Loucy (cell line): ENCODE data around the gene VAMP4.

Source experiments
- H2AFZ ChIP-seq: fragments of 200-600 bp; sonication (generic); 2 replicates; pipeline ENCODE4 v1.6.0; 2016; ENCODE audit warnings: antibody characterized with exemption, mild to moderate bottlenecking, low read length, moderate library complexity
- H3F3A ChIP-seq: fragments of 200-600 bp; 2 replicates; pipeline ENCODE4 v1.6.0; 2016; ENCODE audit warnings: antibody characterized with exemption, low read depth, mild to moderate bottlenecking
- H3K27me3 ChIP-seq: fragments of 200-600 bp; sonication (generic); 2 replicates; pipeline ENCODE4 v1.6.1; 2014; ENCODE audit warnings: low read length, mild to moderate bottlenecking; ENCODE audit not compliant: insufficient read depth, poor library complexity, severe bottlenecking
- H3K36me3 ChIP-seq: fragments of 200-600 bp; sonication (generic); 2 replicates; pipeline ENCODE4 v1.6.1; 2016; ENCODE audit warnings: low read length; ENCODE audit not compliant: insufficient read depth
- H3K4me1 ChIP-seq: fragments of 200-600 bp; sonication (generic); 2 replicates; pipeline ENCODE4 v1.5.1; 2014; ENCODE audit warnings: low read length, mild to moderate bottlenecking; ENCODE audit not compliant: insufficient read depth, poor library complexity, severe bottlenecking
- H3K4me2 ChIP-seq: fragments of 200-600 bp; sonication (generic); 2 replicates; pipeline ENCODE4 v1.6.0; 2014; ENCODE audit warnings: antibody characterized with exemption, low read length, low read depth, mild to moderate bottlenecking; ENCODE audit not compliant: poor library complexity, severe bottlenecking
- H3K4me3 ChIP-seq: fragments of 200-600 bp; sonication (generic); 2 replicates; pipeline ENCODE4 v1.5.1; 2014; ENCODE audit warnings: low read length, mild to moderate bottlenecking, mixed read lengths; ENCODE audit not compliant: poor library complexity, severe bottlenecking
- H3K79me2 ChIP-seq: fragments of 200-600 bp; sonication (generic); 2 replicates; pipeline ENCODE4 v1.6.1; 2014; ENCODE audit warnings: low read length; ENCODE audit not compliant: insufficient read depth
- H3K9ac ChIP-seq: fragments of 200-600 bp; sonication (generic); 2 replicates; pipeline ENCODE4 v1.6.0; 2014; ENCODE audit warnings: mild to moderate bottlenecking, low read depth, low read length, moderate library complexity; ENCODE audit not compliant: poor library complexity, severe bottlenecking
- H3K9me2 ChIP-seq: fragments of 200-600 bp; sonication (generic); replicated peaks from 2 replicates; pipeline ENCODE4 v1.6.1; 2016; ENCODE audit warnings: low read depth, low read length, mixed read lengths
- H3K9me3 ChIP-seq: fragments of 200-600 bp; sonication (generic); 2 replicates; pipeline ENCODE4 v1.6.1; 2014; ENCODE audit warnings: mild to moderate bottlenecking, antibody characterized with exemption, low read length, low read depth; ENCODE audit not compliant: insufficient read depth
- H4K20me1 ChIP-seq: fragments of 200-600 bp; sonication (generic); 2 replicates; pipeline ENCODE4 v1.6.0; 2014; ENCODE audit warnings: antibody characterized with exemption, low read length, mild to moderate bottlenecking; ENCODE audit not compliant: insufficient read depth, poor library complexity, severe bottlenecking
- CTCF ChIP-seq: fragments of 200-600 bp; sonication (generic); conservative IDR thresholded peaks from 2 replicates; pipeline ENCODE4 v1.5.1; 2014; ENCODE audit warnings: mild to moderate bottlenecking, antibody characterized with exemption, low read length
- EZH2phosphoT487 ChIP-seq: fragments of 200-600 bp; IDR thresholded peaks from 2 replicates; pipeline ENCODE4 v1.6.1; 2018; ENCODE audit warnings: antibody characterized with exemption, mild to moderate bottlenecking, moderate library complexity, borderline replicate concordance

VAMP4 gene

GRCh38 chr1:171758011-171758410, 16.1 kb upstream of the VAMP4 start:
- no peaks in the 10 kb centered on the region for H3K9me2 ChIP-seq
- H4K20me1 ChIP-seq = no peaks in the 10 kb centered on the region
- no peak for TF ChIP-seq EZH2phosphoT487
- no peak for TF ChIP-seq CTCF

GRCh38 chr1:171756856-171757255, 15.0 kb upstream of the VAMP4 start:
- no peaks in the 10 kb centered on the region for H3K4me1 ChIP-seq
- no peaks in the 10 kb centered on the region for H3K27me3 ChIP-seq

More at GRCh38 chr1:171758011-171758410, 16.1 kb upstream of the VAMP4 start:
- Histone ChIP-seq H3K79me2 (no peaks in the 10 kb centered on the region), H2AFZ (no peak overlapping the region), H3K36me3 (no peaks in the 10 kb centered on the region), H3K9me3 (no peaks in the 10 kb centered on the region), H3F3A (no peaks in the 10 kb centered on the region), H3K9ac (no peak overlapping the region), H3K4me2 (no peak overlapping the region), H3K4me1 (no peaks in the 10 kb centered on the region), H3K27me3 (no peaks in the 10 kb centered on the region), H3K4me3 (no peak overlapping the region)

GRCh38 chr1:171754971-171755370, 13.1 kb upstream of the VAMP4 start:
- Histone ChIP-seq H3K79me2 (no peaks in the 10 kb centered on the region), H3K9me2 (no peaks in the 10 kb centered on the region), H3K9ac (no peak overlapping the region), H4K20me1 (no peaks in the 10 kb centered on the region), H3K36me3 (no peaks in the 10 kb centered on the region), H2AFZ (no peak overlapping the region), H3K4me2 (no peak overlapping the region), H3K4me1 (no peaks in the 10 kb centered on the region), H3K4me3 (no peak overlapping the region), H3K9me3 (no peaks in the 10 kb centered on the region), H3F3A (no peaks in the 10 kb centered on the region), H3K27me3 (no peaks in the 10 kb centered on the region)
- TF ChIP-seq CTCF (no peak), EZH2phosphoT487 (no peak)

More at GRCh38 chr1:171756856-171757255, 15.0 kb upstream of the VAMP4 start:
- TF ChIP-seq CTCF (no peak), EZH2phosphoT487 (no peak)
- no peaks in the 10 kb centered on the region for H3F3A ChIP-seq
- H3K36me3 ChIP-seq = no peaks in the 10 kb centered on the region
- no peaks in the 10 kb centered on the region for H3K9me3 ChIP-seq
- no peak overlapping the region for H2AFZ ChIP-seq
- H3K4me3 ChIP-seq = no peak overlapping the region
- no peaks in the 10 kb centered on the region for H3K79me2 ChIP-seq
- no peaks in the 10 kb centered on the region for H4K20me1 ChIP-seq
- no peaks in the 10 kb centered on the region for H3K9me2 ChIP-seq
- no peak overlapping the region for H3K4me2 ChIP-seq
- no peak overlapping the region for H3K9ac ChIP-seq
